Nephron progenitor cell (in vitro differentiated cells): Measurements from ENCODE around the gene CDH9.
A peak's percentile ranks its signal among the peaks of the same experiment; 100 is the strongest.

ENCODE experiments used
- DNase-seq: peaks from one replicate; pipeline ENCODE4 v3.0.0; 2021
- H3K27ac Mint-ChIP-seq: 2 replicates; pipeline ENCODE4 v1.8.0; 2021; ENCODE audit warnings: mild to moderate bottlenecking, moderate library complexity, mixed read lengths
- H3K27me3 Mint-ChIP-seq: 2 replicates; pipeline ENCODE4 v1.8.0; 2021; ENCODE audit warnings: mild to moderate bottlenecking, low read depth, mixed read lengths; ENCODE audit not compliant: poor library complexity
- H3K36me3 Mint-ChIP-seq: 2 replicates; pipeline ENCODE4 v1.8.0; 2021; ENCODE audit warnings: low read depth, mixed read lengths
- H3K4me1 Mint-ChIP-seq: 2 replicates; pipeline ENCODE4 v1.8.0; 2021; ENCODE audit warnings: mixed read lengths
- H3K4me3 Mint-ChIP-seq: 2 replicates; pipeline ENCODE4 v1.8.0; 2021; ENCODE audit warnings: mild to moderate bottlenecking, moderate library complexity, mixed read lengths
- H3K9me3 Mint-ChIP-seq: 2 replicates; pipeline ENCODE4 v1.8.0; 2021; ENCODE audit warnings: mild to moderate bottlenecking, moderate library complexity, mixed read lengths
- CTCF ChIP-seq: fragments of 200-600 bp; sonication (generic); IDR thresholded peaks from 2 replicates; pipeline ENCODE4 v1.5.0; 2021; ENCODE audit warnings: antibody characterized with exemption

The CDH9 gene

GRCh38 chr5:27038476-27038875 is at the start of gene CDH9:
Gene CDH9 (minus strand): TSS chr5:27038586. CDS start chr5:26988333, 50,253 bp downstream.
- H3K9me3 Mint-ChIP-seq = no peaks in the 10 kb centered on the region
- H3K27ac Mint-ChIP-seq = no peak within 1 kb of the TSS

GRCh38 chr5:27087747-27088146 is 49.4 kb upstream of the CDH9 start:
- H3K27me3 Mint-ChIP-seq = no peaks in the 10 kb centered on the region
- H3K36me3 Mint-ChIP-seq = no peaks in the 10 kb centered on the region
- TF ChIP-seq CTCF = no peak
- H3K4me3 Mint-ChIP-seq = no peak overlapping the region
- DNase-seq = no peak
- H3K27ac Mint-ChIP-seq = no peak overlapping the region
- H3K4me1 Mint-ChIP-seq = no peaks in the 10 kb centered on the region
- H3K9me3 Mint-ChIP-seq = no peaks in the 10 kb centered on the region

More at GRCh38 chr5:27038476-27038875, at the start of gene CDH9:
- no peaks in the 10 kb centered on the region for H3K36me3 Mint-ChIP-seq
- H3K4me3 Mint-ChIP-seq = peak within 1 kb of the TSS; percentile 55
- peaks cover 9% of the 10 kb centered on the region for H3K4me1 Mint-ChIP-seq
- no peak for TF ChIP-seq CTCF
- H3K27me3 Mint-ChIP-seq = peaks cover 6% of the 10 kb centered on the region
- DNase-seq = peak; percentile 5

- Mint-ChIP-seq H3K36me3 (no peaks in the 10 kb centered on the region), H3K9me3 (peaks cover 4% of the 10 kb centered on the region), H3K27ac (no peak overlapping the region), H3K27me3 (no peaks in the 10 kb centered on the region), H3K4me3 (no peak overlapping the region), H3K4me1 (no peaks in the 10 kb centered on the region)
- TF ChIP-seq CTCF = no peak
- DNase-seq = no peak
These were observed 45.3 kb upstream of the CDH9 start for GRCh38 chr5:27083449-27084415.

GRCh38 chr5:27080147-27080546 is 41.8 kb upstream of the CDH9 start:
- H3K27ac Mint-ChIP-seq = no peak overlapping the region
- H3K4me1 Mint-ChIP-seq = no peaks in the 10 kb centered on the region
- no peak overlapping the region for H3K4me3 Mint-ChIP-seq
- no peaks in the 10 kb centered on the region for H3K36me3 Mint-ChIP-seq
- no peak for TF ChIP-seq CTCF
- H3K9me3 Mint-ChIP-seq = peaks cover 8% of the 10 kb centered on the region
- no peaks in the 10 kb centered on the region for H3K27me3 Mint-ChIP-seq
- DNase-seq = no peak

GRCh38 chr5:27062451-27062850 is 24.1 kb upstream of the CDH9 start:
- Mint-ChIP-seq H3K4me3 (no peak overlapping the region), H3K36me3 (no peaks in the 10 kb centered on the region), H3K9me3 (no peaks in the 10 kb centered on the region), H3K27me3 (peaks cover 3% of the 10 kb centered on the region), H3K4me1 (no peaks in the 10 kb centered on the region), H3K27ac (no peak overlapping the region)
- no peak for DNase-seq
- no peak for TF ChIP-seq CTCF

GRCh38 chr5:27048510-27048909 is 10.1 kb upstream of the CDH9 start:
- DNase-seq = no peak
- TF ChIP-seq CTCF = no peak
- H3K9me3 Mint-ChIP-seq = no peaks in the 10 kb centered on the region
- no peak overlapping the region for H3K27ac Mint-ChIP-seq
- no peaks in the 10 kb centered on the region for H3K4me1 Mint-ChIP-seq
- H3K27me3 Mint-ChIP-seq = no peaks in the 10 kb centered on the region
- H3K4me3 Mint-ChIP-seq = no peak overlapping the region
- H3K36me3 Mint-ChIP-seq = no peaks in the 10 kb centered on the region
